Stimulated activated CD8-positive, alpha-beta memory T cell treated with anti-CD3 and anti-CD28 coated beads, Interleukin-7, amount 100 ng/mL, for 48 hours (primary cell): ENCODE data around the gene HELZ.

Source experiments
- DNase-seq, 2 donors: peaks; one replicate each; pipeline ENCODE4 v3.0.0-alpha.2; 2020; ENCODE audit warnings: low read depth in 1 of 2; ENCODE audit errors: extremely low read depth in 1 of 2

HELZ gene

GRCh38 chr17:67035131-67036083 is 209.6 kb downstream of the HELZ start:
- peak in 1 of 2 donors; percentile 20 for DNase-seq

GRCh38 chr17:67033613-67034012 is 211.4 kb downstream of the HELZ start:
- no peak for DNase-seq

GRCh38 chr17:67032985-67033384 is 212.0 kb downstream of the HELZ start:
- DNase-seq = no peak

- DNase-seq = no peak
Observed at GRCh38 chr17:67032382-67032781, 212.6 kb downstream of the HELZ start.

- no peak for DNase-seq
Observed at GRCh38 chr17:67030641-67031040, 214.4 kb downstream of the HELZ start.

GRCh38 chr17:67027031-67027628 is 217.9 kb downstream of the HELZ start:
- no peak for DNase-seq

GRCh38 chr17:67026341-67026740 is 218.7 kb downstream of the HELZ start:
- DNase-seq = no peak

GRCh38 chr17:67025216-67025792 is 219.7 kb downstream of the HELZ start:
- no peak for DNase-seq

GRCh38 chr17:67024736-67025135 is 220.3 kb downstream of the HELZ start:
- no peak for DNase-seq

- no peak for DNase-seq
Observed at GRCh38 chr17:67022451-67022810, 222.6 kb downstream of the HELZ start.

- no peak for DNase-seq
Observed at GRCh38 chr17:67021743-67022450, 223.1 kb downstream of the HELZ start.

GRCh38 chr17:67021196-67021595 is 223.8 kb downstream of the HELZ start:
- DNase-seq = no peak
